SU-DHL-6 (cell line): ENCODE measurements around the gene LRGUK.

Experiments used
- H2AFZ ChIP-seq: fragments of 200-600 bp; sonication (generic); 2 replicates; pipeline ENCODE4 v1.6.1; 2014; ENCODE audit warnings: low read depth, mild to moderate bottlenecking, moderate library complexity, mixed read lengths, antibody characterized with exemption, low read length; ENCODE audit not compliant: severe bottlenecking
- H3F3A ChIP-seq: fragments of 200-600 bp; shearing (Covaris generic); 2 replicates; pipeline ENCODE4 v1.6.0; 2016; ENCODE audit warnings: antibody characterized with exemption, mild to moderate bottlenecking; ENCODE audit not compliant: insufficient read depth
- H3K27ac ChIP-seq: fragments of 200-600 bp; sonication (generic); 2 replicates; pipeline ENCODE4 v1.5.1; 2016; ENCODE audit warnings: low read depth, mild to moderate bottlenecking, low read length, moderate library complexity, mixed read lengths
- H3K27me3 ChIP-seq: fragments of 200-600 bp; sonication (generic), shearing (Covaris generic); 2 replicates; pipeline ENCODE4 v1.6.0; 2014; ENCODE audit warnings: mild to moderate bottlenecking, low read length
- H3K36me3 ChIP-seq: fragments of 200-600 bp; sonication (generic); 2 replicates; pipeline ENCODE4 v1.6.1; 2014; ENCODE audit warnings: mild to moderate bottlenecking, low read length, mixed read lengths
- H3K4me2 ChIP-seq: fragments of 300-600, 200-600 bp; shearing (Covaris generic), sonication (generic); 2 replicates; pipeline ENCODE4 v1.6.0; 2014; ENCODE audit warnings: low read length, low read depth, mild to moderate bottlenecking; ENCODE audit not compliant: poor library complexity, severe bottlenecking
- H3K4me3 ChIP-seq: fragments of 200-600 bp; sonication (generic); 2 replicates; pipeline ENCODE4 v1.5.1; 2014; ENCODE audit warnings: antibody characterized with exemption, low read length, mild to moderate bottlenecking, mixed read lengths; ENCODE audit not compliant: insufficient read depth, poor library complexity, severe bottlenecking
- H3K79me2 ChIP-seq: fragments of 200-600 bp; sonication (generic); 2 replicates; pipeline ENCODE4 v1.6.1; 2014; ENCODE audit warnings: mild to moderate bottlenecking, low read length, moderate library complexity; ENCODE audit not compliant: insufficient read depth
- H3K9ac ChIP-seq: fragments of 200-600 bp; sonication (generic); 2 replicates; pipeline ENCODE4 v1.7.0; 2014; ENCODE audit warnings: mild to moderate bottlenecking, low read length
- H3K9me2 ChIP-seq: fragments of 200-600 bp; sonication (generic); replicated peaks from 2 replicates; pipeline ENCODE4 v1.6.1; 2014; ENCODE audit warnings: low read length; ENCODE audit not compliant: insufficient read depth
- H3K9me3 ChIP-seq: fragments of 200-600 bp; sonication (generic); 2 replicates; pipeline ENCODE4 v1.6.1; 2014; ENCODE audit warnings: low read length, mixed read lengths; ENCODE audit not compliant: insufficient read depth
- H4K20me1 ChIP-seq: fragments of 200-600 bp; sonication (generic); 2 replicates; pipeline ENCODE4 v1.6.1; 2014; ENCODE audit warnings: low read depth, mild to moderate bottlenecking, antibody characterized with exemption, low read length, moderate library complexity, mixed read lengths
- EZH2phosphoT487 ChIP-seq: fragments of 200-600 bp; sonication (generic), shearing (Covaris generic); conservative IDR thresholded peaks from 2 replicates; pipeline ENCODE4 v1.6.1; 2018; ENCODE audit warnings: mild to moderate bottlenecking, antibody characterized with exemption, low read length, moderate library complexity, mixed read lengths
- TF ChIP-seq, protein P1 (sequence below): fragments of 200-600 bp; sonication (generic); IDR thresholded peaks from one replicate; pipeline ENCODE4 v1.5.1; 2017; ENCODE audit warnings: antibody characterized with exemption, mild to moderate bottlenecking, low read length, moderate library complexity; ENCODE audit not compliant: insufficient read depth, poor library complexity, severe bottlenecking

LRGUK gene

DNA sequence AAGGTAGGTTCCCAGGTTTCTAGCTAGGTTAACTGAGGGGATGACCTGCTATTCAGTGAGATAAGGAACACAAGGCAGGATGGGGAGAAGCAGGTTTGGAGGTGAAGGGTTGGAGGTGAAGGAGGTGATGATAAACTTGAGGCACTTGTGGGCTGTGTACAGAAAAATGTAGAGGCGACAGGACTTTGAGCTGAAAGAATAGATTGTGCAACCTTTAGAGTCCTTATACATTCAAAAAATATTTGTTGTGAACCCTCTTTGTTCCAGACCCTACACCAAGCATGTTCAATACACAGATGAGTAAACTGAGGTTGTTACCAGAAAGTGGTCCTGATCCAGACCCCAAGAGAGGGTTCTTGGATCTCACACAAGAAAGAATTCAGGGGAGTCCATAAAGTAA, 45.4 kb upstream of the LRGUK start:
- H3K79me2 ChIP-seq: no peaks in the 10 kb centered on the region
- H3K9me3 ChIP-seq: peaks cover 13% of the 10 kb centered on the region; the same call in 1 of the 2 replicates
- TF ChIP-seq, protein P1, sequence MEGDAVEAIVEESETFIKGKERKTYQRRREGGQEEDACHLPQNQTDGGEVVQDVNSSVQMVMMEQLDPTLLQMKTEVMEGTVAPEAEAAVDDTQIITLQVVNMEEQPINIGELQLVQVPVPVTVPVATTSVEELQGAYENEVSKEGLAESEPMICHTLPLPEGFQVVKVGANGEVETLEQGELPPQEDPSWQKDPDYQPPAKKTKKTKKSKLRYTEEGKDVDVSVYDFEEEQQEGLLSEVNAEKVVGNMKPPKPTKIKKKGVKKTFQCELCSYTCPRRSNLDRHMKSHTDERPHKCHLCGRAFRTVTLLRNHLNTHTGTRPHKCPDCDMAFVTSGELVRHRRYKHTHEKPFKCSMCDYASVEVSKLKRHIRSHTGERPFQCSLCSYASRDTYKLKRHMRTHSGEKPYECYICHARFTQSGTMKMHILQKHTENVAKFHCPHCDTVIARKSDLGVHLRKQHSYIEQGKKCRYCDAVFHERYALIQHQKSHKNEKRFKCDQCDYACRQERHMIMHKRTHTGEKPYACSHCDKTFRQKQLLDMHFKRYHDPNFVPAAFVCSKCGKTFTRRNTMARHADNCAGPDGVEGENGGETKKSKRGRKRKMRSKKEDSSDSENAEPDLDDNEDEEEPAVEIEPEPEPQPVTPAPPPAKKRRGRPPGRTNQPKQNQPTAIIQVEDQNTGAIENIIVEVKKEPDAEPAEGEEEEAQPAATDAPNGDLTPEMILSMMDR: no peak
- TF ChIP-seq EZH2phosphoT487: no peak
- H2AFZ ChIP-seq: no peak overlapping the region
- no peak overlapping the region for H3K9ac ChIP-seq
- H4K20me1 ChIP-seq: no peaks in the 10 kb centered on the region
- H3K27ac ChIP-seq: no peak overlapping the region
- no peak overlapping the region for H3K4me2 ChIP-seq
- no peaks in the 10 kb centered on the region for H3F3A ChIP-seq
- no peaks in the 10 kb centered on the region for H3K9me2 ChIP-seq
- no peak overlapping the region for H3K4me3 ChIP-seq
- 0 out of 2 replicates have a peak, but pooled peaks cover 5% of the 10 kb centered on the region for H3K36me3 ChIP-seq
- H3K27me3 ChIP-seq: no peaks in the 10 kb centered on the region

DNA sequence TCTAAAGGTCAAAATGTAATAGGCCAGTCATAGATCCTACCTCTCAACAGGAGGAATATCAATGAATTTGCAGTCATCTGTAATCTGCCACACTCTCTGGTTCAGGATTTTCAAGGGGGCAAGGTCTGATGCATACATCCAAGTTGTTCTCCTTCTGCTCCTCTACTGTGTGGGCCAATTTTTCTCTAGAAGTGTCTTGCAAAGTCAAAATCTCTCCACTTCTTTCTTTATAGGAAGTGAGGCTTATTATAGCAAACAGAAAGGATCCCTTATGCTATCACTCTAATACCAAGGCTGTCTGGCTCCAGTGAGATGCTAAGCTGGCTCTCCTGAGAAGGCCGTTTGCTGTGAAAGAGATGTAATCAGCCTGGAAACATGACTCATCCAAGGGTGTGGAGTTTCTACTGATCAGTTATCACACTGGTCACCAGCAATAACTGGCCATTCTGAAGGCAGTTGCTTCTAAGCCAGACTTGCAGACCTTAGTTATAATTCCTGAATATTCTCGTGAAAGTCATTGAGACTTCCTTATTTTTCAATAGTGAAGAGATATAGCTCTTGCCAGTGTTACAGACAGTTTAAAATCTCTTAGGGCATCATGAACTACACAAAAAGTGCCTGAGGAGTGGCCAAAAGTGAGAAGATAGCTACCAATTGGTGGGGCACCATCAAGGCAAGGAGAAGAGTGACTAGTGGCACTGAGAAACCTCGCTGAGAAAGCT, 43.2 kb upstream of the LRGUK start:
- Histone ChIP-seq H3K4me2 (no peak overlapping the region), H3K79me2 (no peaks in the 10 kb centered on the region)

DNA sequence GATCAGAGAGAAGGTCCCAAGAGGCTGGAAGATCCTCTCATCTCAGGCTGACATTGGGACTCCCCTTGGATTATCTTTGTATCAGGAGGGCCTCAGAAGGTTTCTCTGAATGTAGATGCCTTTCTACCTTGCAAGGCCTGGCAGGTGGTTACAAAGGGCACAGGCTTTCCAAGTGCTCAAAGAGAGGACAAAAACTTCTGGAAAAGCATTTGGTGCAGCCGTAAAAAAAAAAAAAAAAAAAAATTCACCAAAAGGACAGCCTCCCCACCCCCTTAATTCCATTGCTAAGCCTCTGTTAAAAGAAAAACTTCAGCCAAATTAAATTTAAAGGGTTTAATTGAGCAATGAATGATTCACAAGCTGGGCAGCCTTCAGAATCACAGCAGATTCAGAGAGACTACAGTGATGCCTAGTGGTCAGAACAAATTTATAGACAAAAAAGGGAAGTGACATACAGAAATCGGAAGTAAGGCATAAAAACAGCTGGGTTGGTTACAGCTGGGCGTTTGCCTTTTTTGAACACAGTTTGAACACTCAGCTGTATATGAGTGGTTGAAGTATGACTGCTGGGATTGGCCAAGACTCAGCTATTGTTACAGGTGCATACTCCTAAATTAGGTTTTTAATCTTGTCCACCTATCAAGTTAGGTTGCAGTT, 42.5 kb upstream of the LRGUK start:
- no peaks in the 10 kb centered on the region for H3F3A ChIP-seq
- H3K79me2 ChIP-seq: no peaks in the 10 kb centered on the region
- H3K9me2 ChIP-seq: no peaks in the 10 kb centered on the region
- TF ChIP-seq, protein P1: no peak
- no peak for TF ChIP-seq EZH2phosphoT487
- H3K9ac ChIP-seq: no peak overlapping the region
- H3K36me3 ChIP-seq: 0 out of 2 replicates have a peak, but pooled peaks cover 5% of the 10 kb centered on the region
- H3K9me3 ChIP-seq: peaks cover 33% of the 10 kb centered on the region
- H2AFZ ChIP-seq: no peak overlapping the region
- H3K27ac ChIP-seq: 0 out of 2 replicates have a peak overlapping the region, but pooled peaks have one; percentile 26
- H4K20me1 ChIP-seq: no peaks in the 10 kb centered on the region
- no peak overlapping the region for H3K4me3 ChIP-seq
- H3K27me3 ChIP-seq: no peaks in the 10 kb centered on the region
- H3K4me2 ChIP-seq: no peak overlapping the region

More for the DNA sequence above, 43.2 kb upstream of the LRGUK start:
- TF ChIP-seq, protein P1: no peak
- peaks cover 27% of the 10 kb centered on the region; the same call in 1 of the 2 replicates for H3K9me3 ChIP-seq
- 0 out of 2 replicates have a peak, but pooled peaks cover 5% of the 10 kb centered on the region for H3K36me3 ChIP-seq
- no peak overlapping the region for H3K9ac ChIP-seq
- H3K4me3 ChIP-seq: no peak overlapping the region
- H4K20me1 ChIP-seq: no peaks in the 10 kb centered on the region
- no peak overlapping the region for H2AFZ ChIP-seq
- H3K9me2 ChIP-seq: no peaks in the 10 kb centered on the region
- H3K27me3 ChIP-seq: no peaks in the 10 kb centered on the region
- H3F3A ChIP-seq: no peaks in the 10 kb centered on the region
- no peak overlapping the region for H3K27ac ChIP-seq
